Measurements from ENCODE around the gene ARHGEF1. TPM values are rescaled to one million over a fixed set of nuclear protein-coding genes. Genes with fewer than 3 reads are reported as not detected.

Gene ARHGEF1
- total RNA-seq, 1 donor from 2014 or later, result 114 TPM

- no peak for DNase-seq (ENCODE audit: extremely low spot score in 2 of 2)
- H3K36me3 ChIP-seq, result peaks cover 0 to 92% of the 10 kb centered on the region in 2 donors
- H3K4me1 ChIP-seq, result no peaks in the 10 kb centered on the region
- intact Hi-C loops (cut with DNase I), result no loop called here
- no peak overlapping the region for H3K4me3 ChIP-seq
- no peak overlapping the region for H3K27ac ChIP-seq
- no peaks in the 10 kb centered on the region for H3K27me3 ChIP-seq
- no peak for TF ChIP-seq CTCF (IDR thresholded peaks at IDR 0.05)
- TF ChIP-seq POLR2AphosphoS5 (IDR thresholded peaks at IDR 0.05; ENCODE audit: insufficient read depth in 1 of 2, low read depth in 1 of 2), result no peak
- no peak for TF ChIP-seq POLR2A (IDR thresholded peaks at IDR 0.05)
- no peaks in the 10 kb centered on the region for H3K9me3 ChIP-seq
Observed at GRCh38 chr19:41901707-41902360, 18.9 kb downstream of the ARHGEF1 start.

- no peak for TF ChIP-seq POLR2A (IDR thresholded peaks at IDR 0.05)
- TF ChIP-seq CTCF (IDR thresholded peaks at IDR 0.05), result no peak
- TF ChIP-seq POLR2AphosphoS5 (IDR thresholded peaks at IDR 0.05; ENCODE audit: insufficient read depth in 1 of 2, low read depth in 1 of 2), result no peak
- no peaks in the 10 kb centered on the region for H3K4me1 ChIP-seq
- DNase-seq (ENCODE audit: extremely low spot score in 2 of 2), result no peak
- H3K36me3 ChIP-seq, result peaks cover 0 to 86% of the 10 kb centered on the region in 2 donors
- no peak overlapping the region for H3K27ac ChIP-seq
- intact Hi-C loops (cut with DNase I), result no loop called here
- no peak overlapping the region for H3K4me3 ChIP-seq
- H3K27me3 ChIP-seq, result no peaks in the 10 kb centered on the region
- H3K9me3 ChIP-seq, result no peaks in the 10 kb centered on the region
Observed at GRCh38 chr19:41902594-41902993, 19.6 kb downstream of the ARHGEF1 start.

GRCh38 chr19:41903193-41903953 lies 20.4 kb downstream of the ARHGEF1 start:
- H3K36me3 ChIP-seq, result peaks cover 0 to 78% of the 10 kb centered on the region in 2 donors

GRCh38 chr19:41904118-41904870 lies 21.3 kb downstream of the ARHGEF1 start:
- Histone ChIP-seq H3K36me3 (peaks cover 0 to 70% of the 10 kb centered on the region in 2 donors), H3K9me3 (no peaks in the 10 kb centered on the region), H3K27me3 (no peaks in the 10 kb centered on the region), H3K27ac (no peak overlapping the region), H3K4me1 (no peaks in the 10 kb centered on the region), H3K4me3 (no peak overlapping the region)
- TF ChIP-seq CTCF (IDR thresholded peaks at IDR 0.05) (no peak), POLR2A (IDR thresholded peaks at IDR 0.05) (no peak), POLR2AphosphoS5 (IDR thresholded peaks at IDR 0.05; ENCODE audit: insufficient read depth in 1 of 2, low read depth in 1 of 2) (no peak)
- DNase-seq (ENCODE audit: extremely low spot score in 2 of 2), result no peak
- intact Hi-C loops (cut with DNase I), result no loop called here

More at GRCh38 chr19:41903193-41903953, 20.4 kb downstream of the ARHGEF1 start:
- H3K27me3 ChIP-seq, result no peaks in the 10 kb centered on the region
- no peaks in the 10 kb centered on the region for H3K9me3 ChIP-seq
- no peak for DNase-seq (ENCODE audit: extremely low spot score in 2 of 2)
- H3K27ac ChIP-seq, result no peak overlapping the region
- TF ChIP-seq CTCF (IDR thresholded peaks at IDR 0.05), result no peak
- no peak for TF ChIP-seq POLR2A (IDR thresholded peaks at IDR 0.05)
- TF ChIP-seq POLR2AphosphoS5 (IDR thresholded peaks at IDR 0.05; ENCODE audit: insufficient read depth in 1 of 2, low read depth in 1 of 2), result no peak
- no peaks in the 10 kb centered on the region for H3K4me1 ChIP-seq
- H3K4me3 ChIP-seq, result no peak overlapping the region
- intact Hi-C loops (cut with DNase I), result no loop called here
